Transverse colon (tissue), 4 donors: Measurements from ENCODE around the gene SORL1-AS1.

ENCODE experiments used
- CTCF ChIP-seq, 5 experiments: fragments of 200-600 bp in 3 of 5; fragments of 450-650 bp in 2 of 5; sonication (generic) in 3 of 5; IDR thresholded peaks; 1 replicate in 2 of 5; 2 replicates in 3 of 5; pipeline ENCODE4 v1.5.1; 2016 to 2017; ENCODE audit warnings: antibody characterized with exemption in 5 of 5, inconsistent platforms in 3 of 5, mild to moderate bottlenecking in 2 of 5, moderate library complexity in 1 of 5
- POLR2AphosphoS5 ChIP-seq, 3 donors: sonication (generic); formaldehyde crosslinking; IDR thresholded peaks; one replicate each; pipeline ENCODE4 v1.6.1; 2016; ENCODE audit warnings: antibody characterized with exemption in 3 of 3

- TF ChIP-seq CTCF (IDR thresholded peaks at IDR 0.05) (no peak), POLR2AphosphoS5 (IDR thresholded peaks at IDR 0.05) (no peak)
These were observed 32.4 kb upstream of the SORL1-AS1 start for GRCh38 chr11:121485216-121485615.
